H1 (cell line): Measurements from ENCODE around the gene PIP4K2C. TPM values are rescaled to one million over a fixed set of nuclear protein-coding genes. Genes with fewer than 3 reads are reported as not detected.

ENCODE experiments used
- polyA plus RNA-seq, 7 experiments: library from polyadenylated mRNA; depleted of rRNA in 3 of 7; stranded (reverse) in 5 of 7; unstranded in 2 of 7; fragments of >200 nt in 5 of 7; fragments of 200-250 nt in 2 of 7; gene quantifications; 1 replicate in 5 of 7; 2 replicates in 1 of 7; 4 replicates in 1 of 7; pipeline versions ENCODE4 v1.2.1 to v1.2.3, GENCODE V29; 2011 to 2013; ENCODE audit warnings: missing spikeins in 2 of 7, mixed read lengths in 2 of 7
- total RNA-seq: library from RNA; stranded (reverse); fragmentation: NEBNext Ultra II Directional; extraction: Animal tissue kit (Norgen Biotek cat#: 25700); gene quantifications from 2 replicates; pipeline ENCODE4 v1.2.1, GENCODE V29; 2021
- TF ChIP-seq, protein P1 (sequence below): IDR thresholded peaks from 2 replicates; pipeline ENCODE4 v1.6.1; 2012; ENCODE audit warnings: inconsistent platforms

PIP4K2C gene
- total and polyA plus RNA-seq, 2 of the 8 experiments (the other 6 are each of a cell fraction or from before 2014, with no cell fraction given), result 25.0 to 27.1 TPM

DNA sequence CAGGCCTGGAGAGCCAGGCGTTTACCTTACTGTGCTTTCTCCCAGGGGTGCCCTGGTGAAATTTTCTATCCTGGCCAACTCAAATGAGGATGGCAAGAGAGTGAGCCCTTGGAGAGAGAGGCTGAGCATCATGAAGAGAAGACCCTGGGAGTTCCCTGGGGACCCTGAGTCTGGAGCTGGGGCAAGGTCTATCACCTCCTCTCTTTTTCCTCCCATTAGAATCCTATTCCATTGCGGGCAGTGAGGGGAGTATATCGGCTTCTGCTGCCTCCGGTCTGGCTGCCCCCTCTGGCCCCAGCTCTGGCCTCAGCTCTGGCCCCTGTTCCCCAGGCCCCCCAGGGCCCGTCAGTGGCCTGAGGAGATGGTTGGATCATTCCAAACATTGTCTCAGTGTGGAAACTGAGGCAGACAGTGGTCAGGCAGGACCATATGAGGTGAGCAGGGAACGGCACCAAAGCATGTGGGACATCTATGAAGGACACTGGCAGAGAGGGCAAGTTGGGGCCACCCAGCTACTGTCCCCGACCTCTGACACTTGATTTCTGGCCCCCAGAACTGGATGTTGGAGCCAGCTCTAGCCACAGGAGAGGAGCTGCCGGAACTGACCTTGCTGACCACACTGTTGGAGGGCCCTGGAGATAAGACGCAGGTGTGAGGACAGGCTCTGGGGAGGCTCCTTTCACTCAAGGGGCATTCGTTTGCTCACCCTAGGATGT lies 21.9 kb downstream of the PIP4K2C start (continued):
- TF ChIP-seq, protein P1, sequence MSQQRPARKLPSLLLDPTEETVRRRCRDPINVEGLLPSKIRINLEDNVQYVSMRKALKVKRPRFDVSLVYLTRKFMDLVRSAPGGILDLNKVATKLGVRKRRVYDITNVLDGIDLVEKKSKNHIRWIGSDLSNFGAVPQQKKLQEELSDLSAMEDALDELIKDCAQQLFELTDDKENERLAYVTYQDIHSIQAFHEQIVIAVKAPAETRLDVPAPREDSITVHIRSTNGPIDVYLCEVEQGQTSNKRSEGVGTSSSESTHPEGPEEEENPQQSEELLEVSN, result no peak
